GM20000 (cell line): ENCODE results near the gene PEAK1.
"Not testable (repeated sequence)": the region's sequence is repeated elsewhere in the genome, so short reads cannot be mapped to it uniquely, and the experiment has no call there.

ENCODE experiments used
- DNase-seq: peaks from one replicate; pipeline ENCODE4 v3.0.0; 2012; ENCODE audit warnings: low spot score
- TF ChIP-seq, protein P1 (sequence below): IDR thresholded peaks from 2 replicates; pipeline ENCODE4 v1.5.1; 2012; ENCODE audit warnings: mild to moderate bottlenecking, control low read depth; ENCODE audit errors: extremely low read depth, missing control alignments

PEAK1 gene

DNA sequence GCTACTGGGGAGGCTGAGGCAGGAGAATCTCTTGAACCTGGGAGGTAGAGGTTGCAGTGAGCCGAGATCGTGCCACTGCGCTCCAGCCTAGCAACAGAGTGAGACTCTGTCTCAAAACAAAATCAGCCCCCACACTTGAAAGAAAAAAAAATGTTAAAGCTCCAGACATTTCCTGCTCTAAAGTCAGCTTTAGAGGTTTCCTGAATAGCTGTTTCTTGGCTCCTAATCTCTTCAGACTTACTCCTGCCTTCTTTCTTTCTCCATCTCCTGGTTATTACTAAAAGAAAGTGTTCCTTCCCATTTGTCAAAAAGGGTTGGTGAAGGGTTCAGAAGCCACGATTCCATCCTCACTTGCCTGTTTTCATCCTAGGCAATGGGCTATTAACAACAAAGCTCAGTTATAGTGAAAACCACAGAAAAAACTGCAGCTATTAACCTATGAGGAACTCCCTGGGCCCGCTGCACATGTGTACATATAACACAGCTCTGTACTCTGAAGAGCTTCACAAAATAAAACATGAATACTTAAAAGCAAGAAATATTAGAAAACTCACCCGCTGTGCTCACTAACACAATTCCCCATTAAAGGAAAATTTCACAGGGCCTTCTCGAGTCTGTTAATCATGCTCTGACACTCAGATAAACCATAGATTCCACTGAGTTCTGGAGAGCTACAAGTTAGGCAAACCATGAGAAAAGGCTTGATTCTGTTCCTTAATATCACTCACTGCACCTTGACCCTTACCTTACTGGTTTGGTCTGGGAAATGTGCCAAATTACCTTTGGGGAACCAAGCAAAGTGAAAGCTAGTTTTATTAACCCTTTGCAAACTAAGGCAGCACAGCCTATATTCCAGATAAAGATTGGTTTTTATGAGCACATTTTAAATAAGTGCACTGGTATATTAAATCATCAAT is 259.1 kb downstream of the PEAK1 start:
- TF ChIP-seq, protein P1, sequence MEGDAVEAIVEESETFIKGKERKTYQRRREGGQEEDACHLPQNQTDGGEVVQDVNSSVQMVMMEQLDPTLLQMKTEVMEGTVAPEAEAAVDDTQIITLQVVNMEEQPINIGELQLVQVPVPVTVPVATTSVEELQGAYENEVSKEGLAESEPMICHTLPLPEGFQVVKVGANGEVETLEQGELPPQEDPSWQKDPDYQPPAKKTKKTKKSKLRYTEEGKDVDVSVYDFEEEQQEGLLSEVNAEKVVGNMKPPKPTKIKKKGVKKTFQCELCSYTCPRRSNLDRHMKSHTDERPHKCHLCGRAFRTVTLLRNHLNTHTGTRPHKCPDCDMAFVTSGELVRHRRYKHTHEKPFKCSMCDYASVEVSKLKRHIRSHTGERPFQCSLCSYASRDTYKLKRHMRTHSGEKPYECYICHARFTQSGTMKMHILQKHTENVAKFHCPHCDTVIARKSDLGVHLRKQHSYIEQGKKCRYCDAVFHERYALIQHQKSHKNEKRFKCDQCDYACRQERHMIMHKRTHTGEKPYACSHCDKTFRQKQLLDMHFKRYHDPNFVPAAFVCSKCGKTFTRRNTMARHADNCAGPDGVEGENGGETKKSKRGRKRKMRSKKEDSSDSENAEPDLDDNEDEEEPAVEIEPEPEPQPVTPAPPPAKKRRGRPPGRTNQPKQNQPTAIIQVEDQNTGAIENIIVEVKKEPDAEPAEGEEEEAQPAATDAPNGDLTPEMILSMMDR: no peak
- DNase-seq: peak; percentile 16

DNA sequence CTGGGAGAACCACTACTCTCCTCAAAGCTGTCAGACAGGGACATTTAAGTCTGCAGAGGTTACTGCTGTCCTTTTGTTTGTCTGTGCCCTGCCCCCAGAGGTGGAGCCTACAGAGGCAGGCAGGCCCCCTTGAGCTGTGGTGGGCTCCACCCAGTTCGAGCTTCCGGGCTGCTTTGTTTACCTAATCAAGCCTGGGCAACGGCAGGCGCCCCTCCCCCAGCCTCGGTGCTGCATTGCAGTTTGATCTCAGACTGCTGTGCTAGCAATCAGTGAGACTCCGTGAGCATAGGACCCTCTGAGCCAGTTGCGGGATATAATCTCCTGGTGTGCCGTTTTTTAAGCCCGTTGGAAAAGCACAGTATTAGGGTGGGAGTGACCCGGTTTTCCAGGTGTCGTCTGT is 263.9 kb downstream of the PEAK1 start:
- DNase-seq: not testable (repeated sequence)

DNA sequence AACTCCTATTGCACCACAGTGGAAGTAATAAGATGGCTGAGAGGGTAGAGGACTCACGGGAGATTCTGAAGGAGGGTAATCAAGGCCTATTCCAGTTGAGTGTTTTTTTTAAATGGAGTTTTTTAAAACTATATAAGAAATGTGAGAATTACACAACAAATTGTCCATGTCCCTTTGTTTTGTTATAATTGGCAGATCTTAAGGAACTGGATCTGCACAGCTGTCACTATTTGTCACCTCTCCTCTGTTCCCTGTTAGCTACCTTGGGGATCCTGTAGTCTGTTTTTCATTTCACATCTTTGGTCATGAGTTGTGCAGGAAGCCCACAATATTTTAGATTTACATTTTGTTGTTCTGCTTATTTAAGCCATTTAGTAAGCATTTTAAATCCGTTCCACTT is 271.7 kb downstream of the PEAK1 start:
- TF ChIP-seq, protein P1: no peak
- no peak for DNase-seq

DNA sequence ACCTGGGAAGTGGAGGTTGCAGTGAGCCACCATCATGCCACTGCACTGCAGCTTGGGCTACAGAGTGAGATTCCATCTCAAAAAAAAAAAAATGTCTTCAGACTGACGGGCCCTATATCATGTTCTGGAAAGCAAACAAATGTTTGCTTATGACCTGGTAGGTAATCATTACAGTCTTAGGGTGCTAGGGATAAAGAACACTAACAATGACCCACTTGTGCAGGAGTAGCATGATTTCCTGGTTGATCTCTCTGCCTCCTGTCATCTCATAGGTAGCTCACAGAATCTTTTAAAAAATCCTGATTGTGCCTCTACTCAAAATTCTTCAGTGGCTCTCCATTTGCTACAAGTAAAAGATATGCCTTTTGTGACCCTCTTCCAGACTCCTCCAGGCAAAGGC is 274.5 kb downstream of the PEAK1 start:
- DNase-seq: no peak

DNA sequence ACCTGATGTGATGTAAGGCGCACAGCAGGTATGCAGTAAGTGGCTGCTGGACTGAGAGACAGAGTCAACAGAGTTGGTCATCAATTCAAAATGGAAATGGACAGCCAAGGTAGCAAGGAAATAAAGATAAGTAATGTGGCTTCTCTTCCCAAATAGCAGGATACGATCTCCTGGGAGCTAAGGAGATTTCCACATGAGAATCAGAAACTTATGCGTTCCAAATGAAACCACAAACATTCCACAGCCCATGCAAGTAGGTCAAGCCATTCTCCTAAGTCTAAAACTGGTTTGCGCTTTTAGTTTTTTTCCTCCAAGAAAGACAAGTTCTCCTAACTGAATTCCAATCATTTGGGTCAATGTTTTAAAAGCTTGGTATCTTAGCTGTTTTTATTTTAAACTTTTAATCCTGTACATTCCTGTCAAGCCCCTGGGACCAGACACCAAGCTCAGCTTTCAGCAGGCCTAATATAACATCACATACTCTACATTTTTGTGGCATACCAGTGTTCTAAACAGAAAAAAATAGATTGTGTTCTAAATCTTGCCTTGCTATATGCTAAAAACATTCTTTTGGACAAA is 275.3 kb downstream of the PEAK1 start:
- TF ChIP-seq, protein P1: no peak
- DNase-seq: no peak

More for the DNA sequence above, 274.5 kb downstream of the PEAK1 start:
- TF ChIP-seq, protein P1: no peak

DNA sequence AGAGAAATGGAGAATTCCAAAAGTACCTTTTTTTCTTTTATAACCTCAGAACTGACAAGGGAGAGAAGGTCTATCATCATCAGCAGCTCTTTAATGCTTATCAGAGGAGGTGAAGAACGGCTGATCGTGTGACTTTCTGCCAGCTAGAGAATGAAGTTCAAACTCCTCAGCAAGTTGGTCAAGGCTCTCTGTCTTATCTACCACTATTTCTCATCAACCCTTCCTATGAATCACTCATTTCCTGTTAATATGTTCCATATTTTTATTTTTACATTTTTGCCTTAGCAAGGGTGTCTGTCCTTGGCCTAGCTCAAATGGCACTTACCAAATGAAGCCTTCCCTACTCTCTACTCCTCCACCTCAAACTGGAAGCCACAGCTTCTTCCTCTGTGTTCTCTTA is 275.9 kb downstream of the PEAK1 start:
- DNase-seq: no peak
- TF ChIP-seq, protein P1: no peak

DNA sequence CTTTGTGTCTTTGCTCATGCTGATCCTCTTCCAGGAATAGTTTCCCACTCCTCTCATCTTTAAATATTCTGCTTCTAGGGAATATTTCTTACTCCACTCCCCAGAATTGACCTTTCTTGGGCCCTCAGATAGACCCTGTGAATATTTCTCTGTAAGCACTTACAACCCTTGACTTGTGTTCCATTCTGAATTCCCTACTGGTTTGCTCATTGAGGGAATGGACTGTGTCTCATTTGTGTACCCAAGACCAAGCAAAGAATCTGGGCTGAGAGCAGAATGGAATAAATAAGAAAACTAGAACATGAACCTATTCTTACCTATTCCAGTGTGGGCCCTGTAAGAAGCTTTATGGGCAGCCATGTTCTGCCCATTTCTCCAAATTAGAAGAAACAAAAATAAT is 276.3 kb downstream of the PEAK1 start:
- no peak for DNase-seq
- TF ChIP-seq, protein P1: no peak
